HG03558 (cell line): ENCODE data around the gene HCN2.
"Not testable (repeated sequence)": the region's sequence is repeated elsewhere in the genome, so short reads cannot be mapped to it uniquely, and the experiment has no call there.

ENCODE experiments used
- ATAC-seq: cut with Tn5 transposase; IDR thresholded peaks from one replicate; pipeline ENCODE4 v1.9.1; 2021; ENCODE audit warnings: moderate number of reproducible peaks; ENCODE audit not compliant: unreplicated experiment; ENCODE audit errors: extremely low read depth

HCN2 gene

DNA sequence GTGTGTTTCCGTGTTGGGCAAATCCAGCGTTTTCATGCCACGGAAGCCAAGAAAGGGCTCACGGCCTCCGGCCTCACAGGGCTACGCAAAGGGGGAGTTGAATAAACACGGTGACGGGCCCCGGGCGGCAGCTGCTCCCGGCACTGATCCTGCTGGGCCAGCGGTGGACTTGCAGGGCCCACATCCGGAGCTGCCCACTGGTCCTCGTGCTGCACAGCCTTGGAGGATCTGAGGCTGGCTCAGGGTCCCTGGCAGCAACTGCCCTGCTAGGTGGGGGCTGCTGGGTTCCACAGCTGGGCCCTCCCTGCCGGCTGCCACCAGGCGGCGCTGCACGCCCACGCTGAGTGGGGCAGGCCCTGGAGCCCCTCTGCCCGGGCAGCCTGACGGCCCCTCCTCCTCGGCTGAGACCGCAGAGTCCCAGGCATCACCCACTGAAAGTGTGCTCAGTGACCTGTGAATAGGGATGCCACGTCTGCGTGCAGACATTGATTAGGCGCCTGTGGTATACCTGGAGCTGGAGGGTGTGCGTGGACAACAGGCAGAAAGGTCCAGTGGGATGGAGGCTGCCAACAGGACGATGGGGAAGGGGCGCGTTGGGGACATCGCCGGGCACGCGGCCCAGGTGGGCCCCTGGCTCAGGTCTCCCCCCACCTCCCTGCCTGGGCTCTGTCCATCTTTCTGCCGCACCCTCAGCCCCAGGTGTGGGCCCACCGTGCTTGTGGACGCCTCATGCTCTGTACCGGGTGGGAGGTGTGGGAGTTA lies 5.3 kb upstream of the HCN2 start:
- ATAC-seq: no peak

GRCh38 chr19:585146-585545 lies 4.5 kb upstream of the HCN2 start:
- not testable (repeated sequence) for ATAC-seq

DNA sequence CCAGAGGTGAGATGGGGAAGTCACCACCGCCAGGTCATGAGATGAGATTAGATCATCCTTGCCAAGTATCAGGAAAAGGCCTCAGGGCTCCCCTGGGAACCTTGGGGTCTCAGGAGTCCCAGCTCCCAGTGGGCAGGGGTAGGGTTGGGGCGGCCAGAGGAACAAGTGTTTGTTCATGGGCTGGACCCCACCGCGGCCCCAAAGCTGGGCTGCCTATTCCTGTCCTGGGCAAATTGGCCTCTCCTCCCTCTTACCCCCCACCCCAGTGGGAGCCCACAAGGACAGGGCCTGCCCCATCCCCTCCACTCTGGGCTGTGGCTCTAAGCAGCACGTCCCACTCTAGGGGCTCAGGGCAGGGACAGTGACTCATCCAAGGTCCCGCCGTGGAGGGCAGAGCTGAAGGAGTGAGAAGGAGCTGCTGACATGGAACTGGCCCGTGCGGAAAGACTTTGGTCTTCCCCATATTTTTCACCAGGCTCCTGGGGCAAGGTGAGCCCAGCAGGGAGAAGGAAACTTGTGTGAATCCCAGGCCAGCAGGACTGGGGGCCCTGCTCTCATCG lies 4.0 kb upstream of the HCN2 start:
- ATAC-seq: no peak

DNA sequence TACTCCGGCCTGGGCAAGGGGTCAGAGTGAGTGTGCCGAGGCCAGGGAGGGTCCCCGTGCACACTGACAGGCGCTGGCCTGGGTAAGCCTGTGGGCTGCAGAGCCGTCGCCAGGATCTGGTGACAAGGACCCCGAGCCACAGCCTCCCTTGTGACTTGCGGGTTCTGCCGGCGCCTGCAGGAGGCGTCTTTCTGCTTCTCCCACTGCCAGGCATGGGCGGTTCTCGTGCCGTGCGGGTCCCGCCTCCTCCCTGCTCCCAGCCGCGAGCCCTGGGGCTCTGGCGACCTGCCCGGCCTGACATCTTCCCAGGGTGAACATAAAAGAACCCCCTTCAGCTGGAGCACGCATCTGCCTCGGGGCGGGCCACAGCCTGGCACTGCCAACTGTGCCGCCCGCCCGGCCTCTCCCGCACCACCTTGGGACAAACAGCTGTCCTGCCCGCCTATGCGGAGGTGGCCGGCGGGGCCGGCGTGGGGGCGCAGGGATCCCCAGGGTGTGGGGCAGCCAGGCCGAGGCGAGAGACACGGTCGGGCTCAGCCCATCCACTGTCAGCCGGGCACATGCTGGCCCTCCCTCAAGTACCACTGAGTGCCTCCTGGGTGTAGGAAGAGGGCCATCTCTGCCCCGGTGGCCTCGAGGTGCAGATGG lies 1.5 kb upstream of the HCN2 start:
- no peak for ATAC-seq

GRCh38 chr19:588741-589692 lies 664 bp upstream of the HCN2 start:
- ATAC-seq: no peak

DNA sequence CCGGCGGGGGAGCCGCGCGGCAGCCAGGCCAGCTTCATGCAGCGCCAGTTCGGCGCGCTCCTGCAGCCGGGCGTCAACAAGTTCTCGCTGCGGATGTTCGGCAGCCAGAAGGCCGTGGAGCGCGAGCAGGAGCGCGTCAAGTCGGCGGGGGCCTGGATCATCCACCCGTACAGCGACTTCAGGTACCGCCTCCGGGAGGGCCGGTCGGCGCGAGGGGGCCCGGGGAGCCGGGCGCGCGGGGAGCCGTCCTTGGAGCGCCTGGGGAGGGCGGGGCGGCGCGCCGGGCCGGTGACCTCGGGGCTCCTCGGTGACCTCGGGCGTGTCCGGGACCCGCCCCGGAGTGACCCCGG lies 690 bp downstream of the HCN2 start:
- no peak for ATAC-seq

- ATAC-seq: no peak
These were observed 1.0 kb downstream of the HCN2 start for GRCh38 chr19:590750-591098.

- no peak for ATAC-seq
These were observed 1.6 kb downstream of the HCN2 start for GRCh38 chr19:591099-591958.

- no peak for ATAC-seq
These were observed 2.4 kb downstream of the HCN2 start for GRCh38 chr19:592101-592500.

GRCh38 chr19:593055-593454 lies 3.4 kb downstream of the HCN2 start:
- no peak for ATAC-seq

GRCh38 chr19:593505-593904 lies 3.8 kb downstream of the HCN2 start:
- no peak for ATAC-seq

DNA sequence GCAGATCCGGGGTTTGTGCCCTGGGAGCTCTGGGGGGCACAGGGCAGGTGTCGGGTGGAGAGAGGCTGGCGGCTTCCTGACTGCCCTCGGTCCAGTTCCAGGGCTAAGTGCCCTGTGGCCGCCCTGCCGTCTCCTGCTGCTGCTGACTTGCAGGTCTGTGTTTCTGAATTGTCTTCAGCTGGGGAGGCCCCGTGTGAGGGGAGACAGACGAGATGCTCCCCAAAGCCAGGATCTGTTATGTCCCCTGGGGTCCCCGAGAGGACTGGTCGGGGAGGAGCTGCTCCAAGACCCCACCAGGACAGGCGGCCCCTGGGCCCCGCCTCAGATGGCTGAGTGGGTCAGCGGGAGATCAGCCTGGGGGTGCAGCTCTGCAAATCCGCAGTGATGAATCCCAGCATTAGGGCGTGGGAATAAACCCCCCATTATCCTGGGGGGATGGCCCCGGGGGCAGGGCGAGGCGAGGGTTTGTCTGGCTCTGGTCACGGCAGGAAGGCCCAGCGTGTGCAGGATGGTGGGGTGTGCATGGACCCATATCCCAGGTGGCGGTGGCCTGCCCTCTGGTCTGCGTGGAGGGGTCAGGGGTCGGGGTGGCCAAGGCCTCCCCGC lies 4.7 kb downstream of the HCN2 start:
- ATAC-seq: no peak

GRCh38 chr19:595326-596262 lies 5.9 kb downstream of the HCN2 start:
- no peak for ATAC-seq

- ATAC-seq: no peak
These were observed 6.6 kb downstream of the HCN2 start for GRCh38 chr19:596263-596655.

- ATAC-seq: no peak
These were observed 8.0 kb downstream of the HCN2 start for GRCh38 chr19:597406-598315.

GRCh38 chr19:601310-601709 lies 11.6 kb downstream of the HCN2 start:
- no peak for ATAC-seq

- ATAC-seq: no peak
These were observed 12.1 kb downstream of the HCN2 start for GRCh38 chr19:601790-602189.
